ENCODE data around the gene ESRRA. TPM values are rescaled to one million over a fixed set of nuclear protein-coding genes. Genes with fewer than 3 reads are reported as not detected.

ESRRA gene
- total and polyA plus RNA-seq, 10 of the 15 experiments (the other 5 are each of a cell fraction or from before 2014, with no cell fraction given): 0.32 to 48.9 (median 12.6) TPM

GRCh38 chr11:64316672-64317324 lies 11.5 kb downstream of the ESRRA start (continued):
- TF ChIP-seq CBX5 (IDR thresholded peaks at IDR 0.05; ENCODE audit: low read depth) (no peak), TCF3 (IDR thresholded peaks at IDR 0.05; ENCODE audit: borderline replicate concordance, insufficient read depth, low read depth, low read length) (0 out of 2 replicates have a peak, but pooled peaks have one; percentile 6), NRF1 (conservative IDR thresholded peaks at IDR 0.05; ENCODE audit: low read depth, low read length) (no peak), RAD21 (IDR thresholded peaks at IDR 0.05; ENCODE audit: insufficient read depth, low read depth, low read length) (0 out of 2 replicates have a peak, but pooled peaks have one; percentile 16), CHD4 (IDR thresholded peaks at IDR 0.05) (no peak), RELA (IDR thresholded peaks at IDR 0.05; ENCODE audit: borderline replicate concordance, partially characterized antibody) (no peak), SPI1 (IDR thresholded peaks at IDR 0.05; ENCODE audit: borderline replicate concordance, insufficient read depth, low read depth, low read length) (no peak), ATF2 (IDR thresholded peaks at IDR 0.05; ENCODE audit: low read length) (no peak), PAX5 (IDR thresholded peaks at IDR 0.05; ENCODE audit: borderline replicate concordance, low read depth, low read length) (no peak), BACH1 (IDR thresholded peaks at IDR 0.05; ENCODE audit: borderline replicate concordance) (no peak), JUNB (IDR thresholded peaks at IDR 0.05) (peak; percentile 71), MTA2 (IDR thresholded peaks at IDR 0.05; ENCODE audit: low read depth) (no peak), LARP7 (IDR thresholded peaks at IDR 0.05) (peak; percentile 69; the same call in 1 of the 2 replicates), KDM1A (IDR thresholded peaks at IDR 0.05; ENCODE audit: borderline replicate concordance) (no peak), USF1 (IDR thresholded peaks at IDR 0.05; ENCODE audit: borderline replicate concordance, extremely low read length, insufficient read depth, low read depth, low read length) (no peak), CEBPB (IDR thresholded peaks at IDR 0.05; ENCODE audit: borderline replicate concordance in 1 of 2, low read depth in 2 of 2, low read length in 2 of 2) (no peak), PAX8 (IDR thresholded peaks at IDR 0.05) (no peak), EZH2 (IDR thresholded peaks at IDR 0.05; ENCODE audit: borderline replicate concordance, control insufficient read depth, low read depth, low read length) (no peak), NFXL1 (IDR thresholded peaks at IDR 0.05; ENCODE audit: borderline replicate concordance) (no peak), ZNF24 (IDR thresholded peaks at IDR 0.05) (no peak), SMAD1 (IDR thresholded peaks at IDR 0.05; ENCODE audit: low read depth, partially characterized antibody) (no peak), SUZ12 (IDR thresholded peaks at IDR 0.05; ENCODE audit: unreplicated experiment) (no peak), HDAC6 (IDR thresholded peaks at IDR 0.05; ENCODE audit: unreplicated experiment) (no peak), PKNOX1 (IDR thresholded peaks at IDR 0.05) (no peak), MEF2B (IDR thresholded peaks at IDR 0.05; ENCODE audit: partially characterized antibody, poor library complexity, severe bottlenecking) (no peak)
- TF ChIP-seq, protein P1, sequence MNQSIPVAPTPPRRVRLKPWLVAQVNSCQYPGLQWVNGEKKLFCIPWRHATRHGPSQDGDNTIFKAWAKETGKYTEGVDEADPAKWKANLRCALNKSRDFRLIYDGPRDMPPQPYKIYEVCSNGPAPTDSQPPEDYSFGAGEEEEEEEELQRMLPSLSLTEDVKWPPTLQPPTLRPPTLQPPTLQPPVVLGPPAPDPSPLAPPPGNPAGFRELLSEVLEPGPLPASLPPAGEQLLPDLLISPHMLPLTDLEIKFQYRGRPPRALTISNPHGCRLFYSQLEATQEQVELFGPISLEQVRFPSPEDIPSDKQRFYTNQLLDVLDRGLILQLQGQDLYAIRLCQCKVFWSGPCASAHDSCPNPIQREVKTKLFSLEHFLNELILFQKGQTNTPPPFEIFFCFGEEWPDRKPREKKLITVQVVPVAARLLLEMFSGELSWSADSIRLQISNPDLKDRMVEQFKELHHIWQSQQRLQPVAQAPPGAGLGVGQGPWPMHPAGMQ (IDR thresholded peaks at IDR 0.05; ENCODE audit: borderline replicate concordance): no peak
